GM19023 (cell line): Measurements from ENCODE around the gene C19orf85.

ENCODE experiments used
- ATAC-seq: cut with Tn5 transposase; IDR thresholded peaks from one replicate; pipeline ENCODE4 v1.9.1; 2021; ENCODE audit warnings: mild to moderate bottlenecking, moderate library complexity; ENCODE audit not compliant: unreplicated experiment

The C19orf85 gene

DNA sequence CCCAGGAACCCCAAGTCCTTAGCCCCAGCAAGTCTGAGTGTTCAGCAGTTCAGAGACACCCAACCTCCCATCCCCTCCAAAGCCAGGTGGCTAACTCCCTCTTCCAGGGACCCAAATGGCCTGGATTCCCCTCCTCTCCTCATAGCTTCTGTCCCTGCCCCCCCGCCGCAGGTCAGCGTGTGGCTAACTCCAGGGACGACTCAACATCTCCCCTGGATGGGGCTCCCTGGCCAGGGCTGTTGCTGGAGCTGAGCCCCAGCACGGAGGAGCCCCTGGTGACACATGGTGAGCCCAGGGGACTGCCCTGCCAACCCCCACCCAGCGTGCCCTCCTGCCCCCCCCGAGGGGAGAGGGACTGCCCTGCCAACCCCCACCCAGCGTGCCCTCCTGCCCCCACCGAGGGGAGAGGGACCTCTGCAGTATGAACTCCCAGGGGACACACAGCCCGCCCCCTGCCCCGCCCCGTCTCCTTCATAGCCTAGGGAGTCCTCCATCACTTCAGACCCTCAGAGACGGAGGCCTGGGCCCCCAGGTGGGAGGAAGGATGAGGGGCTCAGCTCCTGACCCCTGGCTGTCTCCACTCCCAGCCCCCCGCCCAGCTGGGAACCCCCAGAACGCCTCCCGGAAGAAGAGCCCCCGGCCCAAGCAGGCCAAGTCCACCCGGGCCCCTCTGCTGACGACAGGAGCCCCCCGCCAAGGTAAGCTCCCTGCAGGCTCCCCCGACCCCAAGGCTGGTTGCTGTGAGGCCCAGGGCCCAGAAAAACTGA is 25.3 kb upstream of the C19orf85 start:
- ATAC-seq = no peak

DNA sequence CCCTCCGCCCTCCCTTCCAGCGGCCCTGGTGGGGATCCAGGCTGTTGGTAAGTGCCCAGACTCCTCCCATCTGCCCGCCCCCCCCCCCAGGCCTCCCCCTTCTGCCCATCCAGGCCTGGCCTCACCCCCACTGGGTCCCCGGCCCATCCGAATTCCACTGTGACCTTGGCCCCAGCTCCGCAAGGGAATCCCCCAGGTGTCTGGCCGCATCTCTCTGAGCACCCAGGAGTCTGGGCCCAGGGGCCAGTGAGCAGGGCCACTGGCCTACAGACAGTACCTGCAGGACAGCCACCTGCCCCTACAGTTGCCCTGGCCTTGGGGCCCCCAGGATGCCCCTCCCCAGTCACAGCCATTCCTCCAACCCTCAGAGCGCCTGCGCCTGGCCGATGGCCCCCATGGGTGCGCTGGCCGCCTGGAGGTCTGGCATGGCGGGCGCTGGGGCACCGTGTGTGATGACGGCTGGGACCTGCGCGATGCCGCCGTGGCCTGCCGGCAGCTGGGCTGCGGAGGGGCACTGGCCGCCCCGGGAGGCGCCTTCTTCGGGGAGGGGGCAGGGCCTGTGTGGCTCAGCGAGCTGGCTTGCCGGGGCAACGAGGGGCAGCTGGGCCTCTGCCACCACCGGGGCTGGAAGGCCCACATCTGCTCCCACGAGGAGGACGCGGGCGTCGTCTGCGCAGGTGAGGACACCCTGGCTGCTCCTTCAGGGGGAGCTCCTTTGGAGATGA is 24.6 kb upstream of the C19orf85 start:
- no peak for ATAC-seq

DNA sequence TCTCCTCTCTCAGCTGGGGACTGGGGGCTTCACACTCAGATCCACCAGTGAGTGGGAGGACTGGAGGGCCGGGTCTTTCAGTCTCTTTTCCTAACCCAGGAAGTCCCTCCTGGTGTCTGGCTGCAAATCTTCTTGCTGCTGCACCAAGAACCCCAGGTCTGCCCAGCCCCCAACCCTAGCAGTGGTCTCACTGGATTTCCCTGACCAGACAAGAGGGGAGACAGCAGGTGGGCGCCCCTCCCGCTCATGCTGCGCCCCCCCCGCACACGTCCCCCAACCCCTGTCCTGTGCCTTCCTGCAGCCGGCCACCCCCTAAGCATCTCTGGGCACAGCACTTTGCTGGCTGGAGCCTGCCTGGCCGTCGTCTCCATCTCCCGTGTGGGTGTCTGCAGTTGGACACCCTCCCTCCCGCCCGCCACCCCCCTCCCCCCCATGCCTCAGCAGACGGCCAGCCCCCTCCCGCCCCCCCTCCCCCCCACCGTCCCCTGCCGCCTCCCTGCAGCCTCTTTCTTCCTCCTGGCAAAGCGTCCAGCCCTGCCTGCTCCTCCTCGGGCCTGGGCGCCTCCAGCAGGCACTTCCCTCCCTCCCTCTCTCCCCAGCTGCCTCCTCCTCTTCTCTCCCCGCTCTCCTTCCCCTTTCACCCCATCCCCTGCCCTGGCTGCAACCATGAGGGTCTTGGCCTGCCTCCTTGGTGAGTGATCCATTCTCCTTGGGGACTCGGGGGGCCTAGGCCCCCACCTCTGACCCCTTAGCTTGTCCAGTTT is 23.6 kb upstream of the C19orf85 start, which contains the start of gene SSC5D:
TSS of gene SSC5D (plus strand) at position 513 of the 764 bp plus-strand sequence. CDS start at position 667, 154 bp downstream.
- ATAC-seq = no peak

DNA sequence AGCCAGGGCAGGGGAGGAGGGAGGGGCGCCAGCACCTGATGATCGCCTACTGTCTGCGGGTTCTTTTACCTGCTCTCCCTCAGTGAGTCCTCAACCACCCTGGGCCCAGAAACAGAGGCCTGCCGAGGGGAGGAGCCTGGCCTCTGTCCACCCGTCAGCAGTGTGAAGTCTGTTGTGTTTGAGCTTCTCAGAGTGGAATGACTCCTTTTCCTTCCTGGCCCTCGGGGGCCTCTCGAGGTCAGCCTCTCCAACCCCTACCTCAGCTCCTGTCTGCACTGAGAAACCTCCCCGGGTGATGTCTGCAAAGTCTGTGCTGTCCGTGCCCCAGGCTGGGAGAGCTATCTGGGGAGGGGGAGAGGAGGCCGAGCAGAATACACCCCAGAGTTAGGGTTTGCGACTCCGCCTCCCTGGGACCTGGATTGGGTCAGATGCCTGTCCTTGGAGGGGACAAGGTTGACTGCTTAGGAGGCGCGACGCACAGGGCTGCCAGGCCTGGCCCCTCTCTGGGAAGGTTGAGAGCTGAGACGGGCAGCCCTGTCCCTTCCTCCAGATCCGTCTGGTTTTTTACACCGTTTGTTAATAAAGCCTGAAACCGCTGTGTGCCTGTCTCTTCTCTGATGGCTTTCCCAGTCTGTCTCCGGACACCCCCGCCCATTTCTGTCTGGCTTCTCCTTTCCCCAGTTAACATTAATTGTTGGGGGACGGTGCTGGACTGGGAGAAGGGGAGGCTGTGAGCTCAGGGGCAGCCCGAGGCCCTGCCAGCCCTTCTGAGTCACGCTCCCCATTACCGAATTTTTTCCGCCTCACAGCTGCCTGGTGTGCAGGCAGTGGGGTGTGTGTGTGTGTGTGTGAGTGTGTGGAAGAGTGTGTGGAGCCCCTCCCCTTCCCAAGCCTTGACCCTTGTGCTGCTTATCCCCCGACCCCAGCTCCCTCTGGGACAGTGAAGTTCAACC is 22.7 kb upstream of the C19orf85 start:
- no peak for ATAC-seq

DNA sequence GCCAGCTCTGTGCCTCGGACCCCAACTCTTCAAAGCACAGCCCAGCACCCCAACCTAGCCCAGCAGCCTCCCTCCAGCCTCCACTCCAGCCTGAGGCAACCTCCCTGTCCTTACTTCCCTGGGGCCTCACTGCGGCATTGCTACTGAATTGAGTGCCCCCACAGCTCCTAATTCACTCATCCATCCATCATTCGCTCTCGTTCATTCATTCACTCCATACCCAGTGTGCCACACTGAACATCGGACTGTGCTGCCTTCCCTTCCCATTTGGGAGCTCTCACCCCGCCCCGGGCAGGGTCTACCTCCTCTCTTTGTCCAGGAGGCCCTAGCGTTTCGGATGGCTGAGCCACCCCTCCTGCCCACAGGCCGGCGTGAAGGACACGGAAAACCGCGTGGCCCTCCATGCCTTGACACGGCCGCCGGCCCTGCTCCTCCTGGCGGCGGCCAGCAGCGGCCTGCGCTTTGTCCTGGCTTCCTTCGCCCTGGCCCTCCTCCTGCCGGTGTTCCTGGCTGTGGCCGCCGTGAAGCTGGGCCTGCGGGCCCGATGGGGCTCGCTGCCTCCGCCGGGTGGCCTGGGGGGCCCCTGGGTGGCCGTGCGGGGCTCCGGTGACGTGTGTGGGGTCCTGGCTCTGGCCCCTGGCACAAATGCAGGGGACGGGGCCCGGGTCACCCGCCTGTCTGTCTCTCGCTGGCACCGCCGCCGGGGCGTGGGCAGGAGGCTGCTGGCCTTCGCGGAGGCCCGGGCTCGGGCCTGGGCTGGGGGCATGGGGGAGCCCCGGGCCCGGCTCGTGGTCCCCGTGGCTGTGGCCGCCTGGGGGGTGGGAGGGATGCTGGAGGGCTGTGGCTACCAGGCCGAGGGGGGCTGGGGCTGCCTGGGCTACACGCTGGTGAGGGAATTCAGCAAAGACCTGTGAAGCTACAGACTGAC is 21.8 kb upstream of the C19orf85 start:
- ATAC-seq = no peak

DNA sequence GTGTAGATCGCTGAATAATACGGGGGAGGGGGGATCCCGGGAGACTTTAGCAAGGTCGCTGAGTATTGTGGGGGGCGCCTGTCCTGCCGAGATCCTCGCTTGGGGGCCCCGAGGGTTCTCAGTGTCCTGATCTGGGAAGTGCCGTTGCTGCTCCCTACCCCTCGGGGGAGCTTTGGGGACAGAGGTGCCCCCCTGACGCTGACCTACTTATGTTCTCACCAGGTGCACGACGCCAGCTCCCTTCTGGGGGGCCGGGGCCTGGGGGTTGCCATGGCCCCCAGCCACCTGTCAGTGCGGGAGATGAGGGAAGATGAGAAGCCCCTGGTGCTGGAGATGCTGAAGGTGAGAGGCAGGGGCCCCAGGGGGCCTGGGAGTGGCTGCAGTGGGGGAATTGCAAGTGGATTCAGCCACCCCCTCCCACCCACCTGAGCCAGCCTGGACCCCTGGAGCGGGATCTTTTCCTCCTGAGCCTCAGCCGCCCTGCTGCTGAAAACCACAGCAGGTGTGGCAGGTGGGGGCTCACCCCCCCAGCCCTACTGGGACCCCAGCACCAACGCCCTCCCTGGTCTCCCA is 21.0 kb upstream of the C19orf85 start:
- no peak for ATAC-seq

DNA sequence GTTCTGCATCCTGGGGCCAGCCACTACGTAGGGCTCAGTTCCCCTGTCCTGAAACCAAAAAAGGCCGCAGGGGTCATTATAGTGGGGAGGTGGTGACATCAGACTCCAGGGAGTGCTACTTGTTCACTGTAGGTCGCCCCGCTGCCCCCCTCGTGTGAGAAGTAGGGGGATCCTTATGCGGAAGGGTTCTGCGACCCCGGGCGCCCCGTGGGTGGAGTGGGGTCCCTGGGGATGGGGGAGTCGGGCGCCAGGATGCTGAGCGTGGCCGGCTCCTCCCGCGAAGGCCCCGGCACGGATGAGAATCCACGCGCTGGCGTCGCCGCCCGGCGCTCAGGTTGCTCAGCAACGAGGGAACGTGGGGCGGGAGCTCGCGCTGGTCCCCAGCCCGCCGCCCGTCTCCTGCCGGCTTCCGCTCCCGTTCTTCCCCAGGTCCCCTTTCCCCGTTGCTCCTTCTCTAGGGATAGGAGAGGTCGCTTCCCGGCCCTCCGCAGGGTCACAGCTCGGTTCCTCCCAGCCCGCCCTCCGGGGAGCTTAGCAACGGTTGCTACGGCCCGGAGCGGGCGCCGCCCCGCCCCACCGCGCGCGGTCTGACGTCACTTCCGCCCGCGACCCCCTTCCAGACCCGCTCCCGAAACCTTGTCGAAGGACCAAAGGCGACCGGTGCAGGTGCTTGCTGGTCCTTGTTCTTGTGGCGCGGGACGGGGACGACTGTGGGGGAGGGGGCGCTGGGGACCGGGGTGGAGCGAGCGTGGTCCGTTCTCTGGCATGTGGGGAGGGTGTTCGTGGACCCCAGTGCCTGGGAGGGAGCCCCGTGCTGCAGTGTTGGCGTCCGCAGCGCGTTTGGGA is 20.3 kb upstream of the C19orf85 start, which contains the start of gene NAT14:
TSS of gene NAT14 (plus strand) at position 596 of the 846 bp plus-strand sequence. CDS start 521 bp downstream, outside the sequence.
- ATAC-seq = no peak

DNA sequence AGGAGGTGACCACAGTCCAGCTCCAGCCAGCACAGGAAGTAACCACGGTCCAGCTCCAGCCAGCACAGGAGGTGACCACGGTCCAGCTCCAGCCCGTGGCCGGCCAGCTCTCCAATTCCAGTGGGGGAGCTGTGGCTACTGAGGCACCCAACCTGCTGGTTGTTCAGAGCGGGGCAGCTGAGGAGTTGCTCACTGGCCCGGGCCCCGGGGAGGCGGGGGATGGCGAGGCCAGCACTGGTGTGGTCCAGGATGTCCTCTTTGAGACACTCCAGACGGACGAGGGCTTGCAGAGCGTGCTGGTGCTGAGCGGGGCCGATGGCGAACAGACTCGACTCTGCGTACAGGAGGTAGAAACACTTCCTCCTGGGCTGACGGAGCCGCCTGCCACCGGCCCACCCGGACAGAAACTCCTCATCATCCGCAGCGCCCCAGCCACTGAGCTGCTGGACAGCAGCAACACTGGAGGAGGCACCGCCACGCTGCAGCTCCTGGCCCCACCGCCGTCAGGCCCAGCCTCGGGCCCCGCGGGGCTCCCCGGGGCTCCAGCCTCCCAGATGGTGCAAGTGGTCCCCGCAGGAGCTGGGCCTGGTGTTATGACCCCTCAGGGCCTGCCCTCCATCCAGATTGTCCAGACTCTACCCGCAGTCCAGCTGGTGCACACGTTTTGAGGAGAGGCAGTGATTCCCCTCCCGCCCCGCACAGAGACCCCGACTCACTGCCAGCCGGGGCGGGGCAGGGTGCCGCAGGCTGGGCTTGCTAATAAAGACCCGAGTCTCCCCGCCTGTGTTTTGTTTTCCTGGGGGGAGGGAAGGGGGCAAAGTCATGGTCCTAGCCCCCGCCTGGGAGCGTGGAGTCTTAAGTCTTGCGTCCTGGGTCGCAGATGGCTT is 19.4 kb upstream of the C19orf85 start:
- ATAC-seq = no peak

DNA sequence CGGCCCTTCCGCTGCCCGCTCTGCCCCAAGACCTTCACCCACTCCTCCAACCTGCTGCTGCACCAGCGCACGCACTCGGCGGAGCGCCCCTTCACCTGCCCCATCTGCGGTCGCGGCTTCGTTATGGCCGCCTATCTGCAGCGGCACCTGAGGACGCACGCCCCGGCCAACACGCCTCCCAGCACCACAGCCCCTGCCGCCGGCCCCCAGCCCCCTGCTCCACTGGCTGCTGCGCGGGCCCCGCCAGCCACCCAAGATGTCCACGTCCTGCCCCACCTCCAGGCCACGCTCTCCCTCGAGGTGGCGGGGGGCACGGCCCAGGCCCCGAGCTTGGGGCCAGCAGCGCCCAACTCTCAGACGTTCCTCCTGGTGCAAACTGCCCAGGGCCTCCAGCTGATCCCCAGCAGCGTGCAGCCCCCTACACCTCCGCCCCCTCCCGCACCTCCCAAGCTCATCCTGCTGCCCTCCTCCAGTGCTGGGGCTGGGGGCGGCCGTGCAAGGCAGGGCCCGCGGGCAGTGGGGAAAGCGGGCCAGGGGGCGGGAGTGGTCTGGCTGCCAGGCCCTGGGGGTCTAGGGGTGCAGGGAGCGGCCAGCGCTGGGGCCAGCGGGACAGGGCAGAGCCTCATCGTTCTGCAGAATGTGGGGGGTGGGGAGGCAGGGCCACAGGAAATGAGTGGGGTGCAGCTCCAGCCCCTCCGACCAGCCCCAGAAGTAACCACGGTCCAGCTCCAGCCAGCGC is 18.6 kb upstream of the C19orf85 start:
- ATAC-seq = no peak

DNA sequence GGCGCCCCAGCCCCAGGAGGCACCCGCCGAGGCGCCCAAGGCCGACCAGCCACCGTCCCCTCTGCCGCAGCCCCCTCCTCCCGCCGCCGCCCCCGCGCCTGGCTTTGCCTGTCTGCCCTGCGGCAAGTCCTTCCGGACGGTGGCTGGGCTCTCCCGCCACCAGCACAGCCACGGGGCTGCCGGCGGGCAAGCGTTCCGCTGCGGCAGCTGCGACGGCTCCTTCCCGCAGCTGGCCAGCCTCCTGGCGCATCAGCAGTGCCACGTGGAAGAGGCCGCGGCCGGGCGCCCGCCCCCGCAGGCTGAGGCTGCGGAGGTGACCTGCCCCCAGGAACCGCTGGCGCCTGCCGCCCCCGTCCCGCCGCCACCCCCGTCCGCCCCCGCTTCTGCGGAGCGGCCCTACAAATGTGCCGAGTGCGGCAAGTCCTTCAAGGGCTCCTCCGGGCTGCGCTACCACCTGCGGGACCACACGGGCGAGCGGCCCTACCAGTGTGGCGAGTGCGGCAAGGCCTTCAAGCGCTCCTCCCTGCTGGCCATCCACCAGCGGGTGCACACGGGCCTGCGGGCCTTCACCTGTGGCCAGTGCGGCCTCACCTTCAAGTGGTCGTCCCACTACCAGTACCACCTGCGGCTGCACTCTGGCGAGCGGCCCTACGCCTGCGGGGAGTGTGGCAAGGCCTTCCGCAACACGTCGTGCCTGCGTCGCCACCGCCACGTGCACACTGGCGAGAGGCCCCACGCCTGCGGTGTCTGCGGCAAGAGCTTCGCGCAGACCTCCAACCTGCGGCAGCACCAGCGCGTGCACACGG is 17.8 kb upstream of the C19orf85 start:
- no peak for ATAC-seq

DNA sequence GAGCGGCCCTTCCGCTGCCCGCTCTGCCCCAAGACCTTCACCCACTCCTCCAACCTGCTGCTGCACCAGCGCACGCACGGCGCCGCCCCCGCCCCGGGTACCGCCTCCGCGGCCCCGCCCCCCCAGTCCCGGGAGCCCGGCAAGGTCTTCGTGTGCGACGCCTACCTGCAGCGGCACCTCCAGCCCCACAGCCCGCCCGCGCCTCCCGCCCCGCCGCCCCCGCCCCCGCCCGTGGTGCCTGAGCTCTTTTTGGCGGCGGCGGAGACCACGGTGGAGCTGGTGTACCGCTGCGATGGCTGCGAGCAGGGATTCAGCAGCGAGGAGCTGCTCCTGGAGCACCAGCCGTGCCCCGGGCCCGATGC is 17.2 kb upstream of the C19orf85 start:
- no peak for ATAC-seq

DNA sequence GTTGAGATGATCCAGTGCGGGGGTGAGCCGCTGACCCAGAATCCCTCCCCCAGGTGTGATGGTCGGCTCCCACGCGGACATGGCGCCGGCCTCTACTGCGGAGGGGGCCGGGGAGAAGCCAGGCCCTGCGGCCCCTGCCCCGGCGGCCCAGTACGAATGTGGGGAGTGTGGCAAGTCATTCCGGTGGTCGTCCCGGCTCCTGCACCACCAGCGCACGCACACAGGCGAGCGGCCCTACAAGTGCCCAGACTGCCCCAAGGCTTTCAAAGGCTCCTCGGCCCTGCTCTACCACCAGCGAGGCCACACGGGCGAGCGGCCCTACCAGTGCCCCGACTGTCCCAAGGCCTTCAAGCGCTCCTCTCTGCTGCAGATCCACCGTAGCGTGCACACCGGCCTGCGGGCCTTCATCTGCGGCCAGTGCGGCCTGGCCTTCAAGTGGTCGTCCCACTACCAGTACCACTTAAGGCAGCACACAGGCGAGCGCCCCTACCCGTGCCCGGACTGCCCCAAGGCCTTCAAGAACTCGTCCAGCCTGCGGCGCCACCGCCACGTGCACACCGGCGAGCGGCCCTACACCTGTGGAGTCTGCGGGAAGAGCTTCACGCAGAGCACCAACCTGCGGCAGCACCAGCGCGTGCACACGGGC is 16.7 kb upstream of the C19orf85 start:
- ATAC-seq = no peak

DNA sequence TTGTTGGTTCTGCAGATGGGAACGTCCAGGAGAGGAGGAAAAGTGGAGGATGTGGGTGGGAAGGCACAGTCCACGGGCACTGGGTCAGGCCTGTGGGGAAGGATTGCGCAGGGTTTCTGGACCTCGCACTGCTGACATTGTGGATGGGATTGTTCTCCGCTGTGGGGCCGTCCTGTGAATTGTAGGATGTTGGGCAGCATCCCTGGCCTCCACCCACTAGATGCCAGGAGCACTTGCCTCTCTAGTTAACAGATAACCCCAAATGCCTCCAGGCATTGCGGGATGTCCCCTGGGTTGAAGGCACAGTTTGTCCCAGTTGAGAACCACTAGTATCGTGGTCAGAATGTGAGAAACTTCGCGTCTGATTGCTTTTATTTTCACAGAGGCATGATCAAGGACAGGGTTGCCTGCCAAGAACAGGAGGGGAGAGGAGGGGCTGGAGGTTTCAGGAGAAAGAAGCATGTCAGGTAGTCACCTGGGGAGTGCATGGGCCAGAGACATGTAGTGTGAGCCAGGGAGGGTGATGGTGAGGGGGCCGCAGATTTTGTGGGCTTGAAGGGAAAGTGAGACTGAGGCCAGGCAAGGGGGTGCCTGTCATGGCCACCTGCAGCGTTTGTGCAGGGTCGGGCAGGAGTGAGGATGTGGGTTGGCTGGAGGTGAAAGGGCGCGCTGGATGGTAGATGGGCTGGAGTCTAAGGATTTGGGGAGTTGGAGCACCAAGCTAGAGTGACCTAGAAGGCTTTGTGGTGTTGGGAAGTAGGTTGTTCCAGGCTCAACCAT is 15.1 kb upstream of the C19orf85 start:
- no peak for ATAC-seq

DNA sequence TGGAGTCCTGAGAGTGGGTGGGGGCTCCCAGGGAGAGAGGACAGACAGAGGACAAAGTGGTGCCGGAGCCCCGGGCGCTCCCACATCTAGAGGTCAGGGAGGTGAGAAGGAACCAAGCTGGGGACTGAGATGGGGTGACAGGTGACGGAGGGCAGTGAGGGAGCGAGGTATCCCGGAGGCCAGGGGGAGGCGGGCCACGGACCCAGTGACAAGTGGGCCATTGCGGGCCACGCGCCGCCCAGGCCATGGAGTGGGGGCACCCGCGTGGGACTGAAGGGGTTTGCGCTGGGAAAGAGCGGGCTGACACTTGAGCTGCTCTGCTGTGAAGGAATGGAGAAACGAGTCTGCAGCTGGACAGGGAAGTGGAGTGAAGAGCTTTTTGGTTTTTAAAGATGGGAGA is 14.5 kb upstream of the C19orf85 start:
- ATAC-seq = no peak
